ENCODE measurements around the gene TTC28. TPM values are rescaled to one million over a fixed set of nuclear protein-coding genes. Genes with fewer than 3 reads are reported as not detected.
A peak's percentile ranks its signal among the peaks of the same experiment; 100 is the strongest.
"Not testable (repeated sequence)": the region's sequence is repeated elsewhere in the genome, so short reads cannot be mapped to it uniquely, and the experiment has no call there.

The TTC28 gene
- total RNA-seq, 1 experiment from 2014 or later: 14.8 TPM

- DNase-seq: no peak
- Histone ChIP-seq H3K36me3 (replicated peaks; ENCODE audit: control insufficient read depth, insufficient read depth, low read length) (no peaks in the 10 kb centered on the region), H3K27me3 (ENCODE audit: control insufficient read depth, insufficient read depth, low read length) (no peaks in the 10 kb centered on the region), H3K4me3 (ENCODE audit: insufficient read depth, low read depth, low read length) (no peak overlapping the region)
Observed at GRCh38 chr22:28237783-28238182, 441.9 kb downstream of the TTC28 start.

- no peaks in the 10 kb centered on the region for H3K36me3 ChIP-seq (replicated peaks; ENCODE audit: control insufficient read depth, insufficient read depth, low read length)
- DNase-seq: no peak
- H3K27me3 ChIP-seq (ENCODE audit: control insufficient read depth, insufficient read depth, low read length): no peaks in the 10 kb centered on the region
- H3K4me3 ChIP-seq (ENCODE audit: insufficient read depth, low read depth, low read length): no peak overlapping the region
Observed at GRCh38 chr22:28237112-28237511, 442.5 kb downstream of the TTC28 start.

GRCh38 chr22:28232204-28232603, 447.4 kb downstream of the TTC28 start:
- no peak overlapping the region for H3K4me3 ChIP-seq (ENCODE audit: insufficient read depth, low read depth, low read length)

GRCh38 chr22:28231441-28231840, 448.2 kb downstream of the TTC28 start:
- DNase-seq: peak; percentile 21
- Histone ChIP-seq H3K4me3 (ENCODE audit: insufficient read depth, low read depth, low read length) (no peak overlapping the region), H3K27me3 (ENCODE audit: control insufficient read depth, insufficient read depth, low read length) (no peaks in the 10 kb centered on the region), H3K36me3 (replicated peaks; ENCODE audit: control insufficient read depth, insufficient read depth, low read length) (no peaks in the 10 kb centered on the region)

More at GRCh38 chr22:28232204-28232603, 447.4 kb downstream of the TTC28 start:
- no peaks in the 10 kb centered on the region for H3K36me3 ChIP-seq (replicated peaks; ENCODE audit: control insufficient read depth, insufficient read depth, low read length)
- peak; percentile 7 for DNase-seq
- H3K27me3 ChIP-seq (ENCODE audit: control insufficient read depth, insufficient read depth, low read length): no peaks in the 10 kb centered on the region

- no peak for DNase-seq
- no peaks in the 10 kb centered on the region for H3K27me3 ChIP-seq (ENCODE audit: control insufficient read depth, insufficient read depth, low read length)
- H3K4me3 ChIP-seq (ENCODE audit: insufficient read depth, low read depth, low read length): no peak overlapping the region
- H3K36me3 ChIP-seq (replicated peaks; ENCODE audit: control insufficient read depth, insufficient read depth, low read length): no peaks in the 10 kb centered on the region
Observed at GRCh38 chr22:28230671-28231070, 449.0 kb downstream of the TTC28 start.

GRCh38 chr22:28229566-28230485, 449.8 kb downstream of the TTC28 start:
- H3K36me3 ChIP-seq (replicated peaks; ENCODE audit: control insufficient read depth, insufficient read depth, low read length): no peaks in the 10 kb centered on the region
- no peak overlapping the region for H3K4me3 ChIP-seq (ENCODE audit: insufficient read depth, low read depth, low read length)
- no peak for DNase-seq
- no peaks in the 10 kb centered on the region for H3K27me3 ChIP-seq (ENCODE audit: control insufficient read depth, insufficient read depth, low read length)

GRCh38 chr22:28223826-28224225, 455.8 kb downstream of the TTC28 start:
- Histone ChIP-seq H3K36me3 (replicated peaks; ENCODE audit: control insufficient read depth, insufficient read depth, low read length) (no peaks in the 10 kb centered on the region), H3K4me3 (ENCODE audit: insufficient read depth, low read depth, low read length) (no peak overlapping the region), H3K27me3 (ENCODE audit: control insufficient read depth, insufficient read depth, low read length) (no peaks in the 10 kb centered on the region; the same call in 1 of the 2 replicates)
- no peak for DNase-seq

GRCh38 chr22:28222976-28223745, 456.5 kb downstream of the TTC28 start:
- no peaks in the 10 kb centered on the region for H3K36me3 ChIP-seq (replicated peaks; ENCODE audit: control insufficient read depth, insufficient read depth, low read length)
- DNase-seq: no peak
- no peaks in the 10 kb centered on the region; the same call in 1 of the 2 replicates for H3K27me3 ChIP-seq (ENCODE audit: control insufficient read depth, insufficient read depth, low read length)
- H3K4me3 ChIP-seq (ENCODE audit: insufficient read depth, low read depth, low read length): no peak overlapping the region

GRCh38 chr22:28222571-28222970, 457.1 kb downstream of the TTC28 start:
- H3K27me3 ChIP-seq (ENCODE audit: control insufficient read depth, insufficient read depth, low read length): no peaks in the 10 kb centered on the region; the same call in 1 of the 2 replicates
- H3K36me3 ChIP-seq (replicated peaks; ENCODE audit: control insufficient read depth, insufficient read depth, low read length): no peaks in the 10 kb centered on the region
- no peak for DNase-seq
- H3K4me3 ChIP-seq (ENCODE audit: insufficient read depth, low read depth, low read length): no peak overlapping the region

- Histone ChIP-seq H3K36me3 (replicated peaks; ENCODE audit: control insufficient read depth, insufficient read depth, low read length) (no peaks in the 10 kb centered on the region), H3K4me3 (ENCODE audit: insufficient read depth, low read depth, low read length) (no peak overlapping the region), H3K27me3 (ENCODE audit: control insufficient read depth, insufficient read depth, low read length) (no peaks in the 10 kb centered on the region; the same call in 1 of the 2 replicates)
- DNase-seq: no peak
Observed at GRCh38 chr22:28222052-28222451, 457.6 kb downstream of the TTC28 start.

GRCh38 chr22:28220626-28221363, 458.8 kb downstream of the TTC28 start:
- Histone ChIP-seq H3K4me3 (ENCODE audit: insufficient read depth, low read depth, low read length) (no peak overlapping the region), H3K27me3 (ENCODE audit: control insufficient read depth, insufficient read depth, low read length) (no peaks in the 10 kb centered on the region; the same call in 1 of the 2 replicates), H3K36me3 (replicated peaks; ENCODE audit: control insufficient read depth, insufficient read depth, low read length) (no peaks in the 10 kb centered on the region)
- no peak for DNase-seq

GRCh38 chr22:28217277-28217676, 462.4 kb downstream of the TTC28 start:
- Histone ChIP-seq H3K4me3 (ENCODE audit: insufficient read depth, low read depth, low read length) (no peak overlapping the region), H3K27me3 (ENCODE audit: control insufficient read depth, insufficient read depth, low read length) (no peaks in the 10 kb centered on the region), H3K36me3 (replicated peaks; ENCODE audit: control insufficient read depth, insufficient read depth, low read length) (no peaks in the 10 kb centered on the region)
- DNase-seq: no peak

- H3K27me3 ChIP-seq (ENCODE audit: control insufficient read depth, insufficient read depth, low read length); H3K36me3 ChIP-seq (replicated peaks; ENCODE audit: control insufficient read depth, insufficient read depth, low read length); DNase-seq; H3K4me3 ChIP-seq (ENCODE audit: insufficient read depth, low read depth, low read length): not testable (repeated sequence)
Observed at GRCh38 chr22:28214750-28215149, 464.9 kb downstream of the TTC28 start.

GRCh38 chr22:28209457-28209856, 470.2 kb downstream of the TTC28 start:
- H3K4me3 ChIP-seq (ENCODE audit: insufficient read depth, low read depth, low read length); H3K36me3 ChIP-seq (replicated peaks; ENCODE audit: control insufficient read depth, insufficient read depth, low read length); DNase-seq; H3K27me3 ChIP-seq (ENCODE audit: control insufficient read depth, insufficient read depth, low read length): not testable (repeated sequence)

All from H7 (cell line).